Stimulated activated CD4-positive, alpha-beta T cell treated with anti-CD3 and anti-CD28 coated beads, Interleukin-2, amount 100 ng/mL, for 4 hours (primary cell): Measurements from ENCODE around the gene SLC44A5.
"Not testable (repeated sequence)": the region's sequence is repeated elsewhere in the genome, so short reads cannot be mapped to it uniquely, and the experiment has no call there.

ENCODE experiments used
- DNase-seq: peaks from one replicate; pipeline ENCODE4 v3.0.0-alpha.2; 2020; ENCODE audit warnings: low read depth

SLC44A5 gene

DNA sequence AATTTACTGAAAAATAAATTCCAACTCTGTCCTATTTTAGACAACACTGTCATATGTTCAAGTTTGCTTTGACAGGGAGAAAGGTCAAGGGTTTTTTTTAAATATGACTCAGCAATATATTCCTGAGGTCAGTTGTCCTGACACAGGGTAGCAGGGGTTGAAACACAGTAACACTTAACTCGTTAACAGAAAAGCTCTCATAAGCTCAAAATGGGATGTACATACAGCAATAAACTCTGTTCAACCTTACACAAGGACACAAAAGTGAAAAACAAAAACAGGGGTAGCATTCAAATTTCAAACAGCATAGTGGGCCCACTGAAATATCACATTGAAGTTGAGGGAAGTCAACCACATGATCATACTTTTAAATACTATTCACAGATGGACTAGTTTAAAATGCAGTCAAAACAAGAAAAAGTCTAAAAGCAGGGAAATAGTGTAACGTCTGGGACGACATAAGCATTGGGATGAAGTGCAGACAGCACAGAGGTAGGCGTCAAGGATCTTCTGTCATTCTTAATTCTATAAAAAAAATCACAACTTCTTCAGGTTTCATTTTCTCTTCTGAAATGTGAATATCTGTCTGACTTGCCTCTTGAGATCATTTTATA is 89.9 kb downstream of the SLC44A5 start:
- no peak for DNase-seq

DNA sequence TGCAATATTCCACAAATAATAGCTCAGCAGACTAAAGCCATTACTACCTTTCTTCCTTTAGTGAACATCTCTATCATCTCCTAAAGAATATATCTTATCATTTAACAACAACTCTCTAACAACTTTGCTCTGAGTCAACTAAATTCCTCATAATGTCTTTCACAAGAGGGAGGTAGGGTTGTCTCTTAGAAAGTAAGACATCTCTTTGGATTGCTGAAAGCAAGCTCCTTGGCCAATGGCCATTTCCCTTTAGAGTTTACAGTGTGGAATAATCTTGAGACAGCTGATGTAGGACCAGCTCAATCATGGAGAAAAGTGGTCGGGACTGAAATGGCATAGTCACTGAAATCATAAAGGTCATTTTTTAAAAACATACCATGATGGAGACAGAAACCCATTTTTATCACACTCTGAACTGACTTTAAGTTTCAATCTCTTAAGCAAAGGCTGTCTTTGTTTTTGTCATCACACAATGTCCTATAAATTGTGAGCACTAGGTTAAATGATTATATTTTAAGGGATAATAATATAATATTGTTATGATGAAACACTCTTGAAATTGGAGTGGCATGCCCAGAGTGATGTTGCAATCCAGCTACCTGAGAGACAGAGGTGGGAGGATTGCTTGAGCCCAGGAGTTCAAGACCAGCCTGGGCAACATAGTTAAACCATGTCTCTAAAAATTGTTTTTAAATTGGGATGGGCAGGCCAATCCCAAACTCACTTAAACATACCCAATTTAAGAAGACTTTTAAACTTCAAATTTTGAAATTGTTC is 91.1 kb downstream of the SLC44A5 start:
- DNase-seq, result no peak

GRCh38 chr1:75518686-75519085 is 92.2 kb downstream of the SLC44A5 start:
- DNase-seq, result no peak

GRCh38 chr1:75514270-75514669 is 96.6 kb downstream of the SLC44A5 start:
- DNase-seq, result no peak

- no peak for DNase-seq
Measured at GRCh38 chr1:75506976-75507375, 103.9 kb downstream of the SLC44A5 start.

GRCh38 chr1:75503221-75503974 is 107.5 kb downstream of the SLC44A5 start:
- no peak for DNase-seq

GRCh38 chr1:75502776-75503175 is 108.1 kb downstream of the SLC44A5 start:
- no peak for DNase-seq

DNA sequence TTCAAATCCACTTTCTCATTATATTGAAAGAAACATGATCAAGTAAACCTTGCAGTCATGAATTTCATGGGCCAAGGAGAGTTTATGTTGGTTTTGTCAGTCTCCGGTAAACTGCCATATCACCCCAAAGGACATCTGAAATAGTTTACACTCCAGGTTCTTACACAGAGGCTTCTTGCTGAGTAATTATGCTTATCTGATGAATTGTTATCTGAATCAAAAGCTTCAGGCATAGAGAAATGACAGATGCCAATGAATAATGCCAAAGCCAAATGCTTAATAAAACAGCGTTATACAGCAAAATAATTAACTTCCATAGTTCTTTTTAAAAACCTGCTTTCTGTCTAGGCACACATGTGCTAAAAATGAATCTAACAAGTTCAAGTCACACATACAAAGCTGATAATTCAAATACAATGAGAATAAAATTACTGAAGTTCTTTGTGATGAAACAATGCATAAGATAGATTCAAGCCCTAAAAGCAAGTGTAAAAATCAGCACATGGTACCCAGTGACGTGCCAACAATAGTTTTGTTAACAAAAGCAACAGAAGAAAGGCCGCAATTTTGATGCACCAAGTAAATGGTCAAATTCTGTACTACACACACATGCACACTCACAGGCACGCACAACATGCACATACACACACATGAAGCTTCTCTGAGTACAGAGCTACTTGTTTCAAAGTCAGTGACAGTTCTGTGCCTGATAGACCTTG is 109.2 kb downstream of the SLC44A5 start:
- no peak for DNase-seq

DNA sequence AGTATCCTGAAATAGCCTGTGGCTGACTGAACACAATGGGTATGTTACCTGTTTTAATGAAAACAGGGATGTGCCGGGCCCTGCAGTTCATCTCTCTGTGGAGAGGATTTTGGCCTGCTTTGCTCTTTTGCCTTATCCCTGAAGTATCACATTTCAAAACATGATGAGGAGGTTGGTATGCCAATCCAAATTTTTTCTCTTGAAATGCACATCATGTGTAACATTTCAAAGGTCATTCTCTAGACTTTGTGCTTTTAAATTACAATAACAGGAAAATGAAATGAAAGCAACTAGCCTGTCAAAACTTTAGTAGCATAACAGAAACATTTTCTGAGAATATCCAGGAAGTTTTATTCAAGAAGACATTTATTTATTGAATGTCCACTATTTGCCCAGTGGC is 118.9 kb downstream of the SLC44A5 start:
- DNase-seq, result no peak

- DNase-seq, result no peak
Measured at GRCh38 chr1:75487399-75487798, 123.5 kb downstream of the SLC44A5 start.

- no peak for DNase-seq
Measured at GRCh38 chr1:75484789-75485188, 126.1 kb downstream of the SLC44A5 start.

GRCh38 chr1:75482951-75483350 is 128.0 kb downstream of the SLC44A5 start:
- no peak for DNase-seq

- not testable (repeated sequence) for DNase-seq
Measured at GRCh38 chr1:75476486-75476885, 134.4 kb downstream of the SLC44A5 start.

- DNase-seq, result no peak
Measured at GRCh38 chr1:75475696-75476095, 135.2 kb downstream of the SLC44A5 start.

DNA sequence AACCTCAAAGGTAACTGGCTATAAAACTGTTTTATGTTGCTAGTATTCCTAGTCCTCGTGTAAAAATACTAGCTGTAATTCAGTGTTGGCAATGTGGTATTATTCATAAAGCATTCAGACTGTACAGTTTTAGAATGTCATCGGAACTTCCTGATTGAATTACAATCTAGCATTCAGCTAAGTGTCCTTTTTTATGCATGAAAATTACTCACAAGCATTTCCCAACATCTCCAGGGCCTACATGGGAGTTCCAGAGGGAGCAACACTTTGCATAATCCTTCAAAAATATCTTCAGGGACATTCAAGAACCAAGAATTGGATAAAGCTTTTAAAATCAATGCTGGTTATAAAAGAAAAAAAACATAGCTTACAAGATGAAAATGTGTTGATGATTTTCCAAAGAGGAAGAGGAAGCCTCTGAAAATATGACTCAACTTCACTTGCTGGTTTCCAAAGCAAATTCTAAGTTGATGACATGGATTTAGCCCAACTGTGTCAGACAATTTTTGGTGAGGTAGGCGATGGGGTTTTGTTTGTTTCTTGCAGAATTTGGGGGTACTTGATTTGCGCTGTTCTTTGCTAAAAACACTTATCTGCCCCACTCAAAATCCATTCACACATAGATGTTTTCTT is 137.8 kb downstream of the SLC44A5 start:
- no peak for DNase-seq

- no peak for DNase-seq
Measured at GRCh38 chr1:75472089-75472970, 138.6 kb downstream of the SLC44A5 start.

- DNase-seq, result no peak
Measured at GRCh38 chr1:75471252-75471651, 139.7 kb downstream of the SLC44A5 start.

DNA sequence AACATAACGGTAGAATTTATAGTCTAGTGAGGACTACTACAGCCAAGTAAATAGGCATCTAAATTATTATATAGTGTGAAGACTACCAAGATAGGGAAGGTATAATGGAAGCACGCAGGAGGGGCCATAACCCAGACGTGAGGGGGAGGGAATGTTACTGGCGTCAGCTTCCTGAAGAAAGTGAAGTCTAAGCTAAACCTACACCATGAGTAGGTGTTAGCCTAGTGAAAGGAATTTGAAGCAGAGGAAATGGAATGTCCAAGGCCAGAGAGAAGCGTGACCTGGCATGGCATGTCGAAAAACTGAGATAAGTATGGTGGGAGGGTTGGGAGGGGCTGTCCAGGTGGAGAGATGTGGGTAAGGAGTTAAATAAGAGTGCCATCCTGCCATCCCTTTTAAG is 140.5 kb downstream of the SLC44A5 start:
- DNase-seq, result no peak

DNA sequence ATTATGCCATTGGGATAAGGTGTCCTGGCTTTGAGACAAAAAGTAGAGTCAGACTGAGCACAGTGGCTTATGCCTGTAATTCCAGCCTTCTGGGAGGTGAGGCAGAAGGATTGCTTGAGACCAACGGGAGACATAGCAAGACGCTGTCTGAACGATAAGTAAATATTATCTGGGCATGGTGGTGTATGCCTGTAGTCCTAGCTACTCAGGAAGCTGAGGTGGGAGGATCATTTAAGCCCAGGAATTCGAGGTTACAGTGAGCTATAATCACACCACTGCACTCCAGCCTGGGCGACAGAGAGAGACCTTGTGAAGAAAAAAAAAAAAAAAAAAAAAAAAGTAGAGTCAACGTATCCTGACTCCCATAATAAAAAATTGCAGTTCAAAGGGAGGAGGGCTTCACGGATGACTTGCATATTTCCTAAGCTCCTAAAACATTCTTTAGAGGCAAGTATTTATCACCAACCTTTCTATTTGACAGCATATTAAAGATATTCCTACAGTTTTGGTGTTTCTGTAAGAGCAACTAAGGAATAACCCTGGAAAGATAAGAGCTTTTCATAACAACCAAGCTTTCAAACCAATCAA is 141.2 kb downstream of the SLC44A5 start:
- DNase-seq, result no peak

- no peak for DNase-seq
Measured at GRCh38 chr1:75461808-75462325, 149.0 kb downstream of the SLC44A5 start.
